GM13977 (cell line): Measurements from ENCODE around the gene LGI1.

ENCODE experiments used
- DNase-seq: peaks from one replicate; pipeline ENCODE4 v3.0.0; 2012; ENCODE audit warnings: low spot score
- CTCF ChIP-seq: IDR thresholded peaks from 2 replicates; pipeline ENCODE4 v1.5.1; 2012; ENCODE audit warnings: mild to moderate bottlenecking, control low read depth; ENCODE audit not compliant: insufficient read depth; ENCODE audit errors: extremely low read depth, missing control alignments
- in situ Hi-C: fragments of 300-500 bp; cut with MboI; formaldehyde crosslinking; loops from one replicate; pipeline ENCODE4 v1.12.0; 2022; ENCODE audit warnings: low sequenced_read_pairs, low pct_unique_long_range_greater_than_20kb, mixed read lengths, inconsistent platforms; ENCODE audit not compliant: unreplicated experiment

LGI1 gene

GRCh38 chr10:93718937-93719725 is 38.6 kb upstream of the LGI1 start:
- in situ Hi-C loops: no loop called here
- DNase-seq: no peak

GRCh38 chr10:93719901-93720300 is 37.8 kb upstream of the LGI1 start:
- DNase-seq: no peak
- no peak for TF ChIP-seq CTCF
- in situ Hi-C loops: no loop called here

More at GRCh38 chr10:93718937-93719725, 38.6 kb upstream of the LGI1 start:
- TF ChIP-seq CTCF: no peak

- no peak for DNase-seq
- in situ Hi-C loops: no loop called here
- no peak for TF ChIP-seq CTCF
These were observed 35.2 kb upstream of the LGI1 start for GRCh38 chr10:93722550-93722949.

- TF ChIP-seq CTCF: no peak
- DNase-seq: no peak
- in situ Hi-C loops: no loop called here
These were observed 34.6 kb upstream of the LGI1 start for GRCh38 chr10:93723153-93723552.

GRCh38 chr10:93726024-93726423 is 31.7 kb upstream of the LGI1 start:
- in situ Hi-C loops: no loop called here
- TF ChIP-seq CTCF: no peak
- DNase-seq: no peak

GRCh38 chr10:93741367-93741766 is 16.4 kb upstream of the LGI1 start:
- no peak for DNase-seq
- in situ Hi-C loops: no loop called here
- no peak for TF ChIP-seq CTCF
